HTERT RPE-1 (cell line): ENCODE results near the gene PDSS1.
"Not testable (repeated sequence)": the region's sequence is repeated elsewhere in the genome, so short reads cannot be mapped to it uniquely, and the experiment has no call there.

Source experiments
- in situ Hi-C: fragments of 300-500 bp; cut with MboI; formaldehyde crosslinking; loops from 4 replicates; pipeline ENCODE4 v1.14.3; 2020; ENCODE audit warnings: low sequenced_read_pairs

The PDSS1 gene, protein sequence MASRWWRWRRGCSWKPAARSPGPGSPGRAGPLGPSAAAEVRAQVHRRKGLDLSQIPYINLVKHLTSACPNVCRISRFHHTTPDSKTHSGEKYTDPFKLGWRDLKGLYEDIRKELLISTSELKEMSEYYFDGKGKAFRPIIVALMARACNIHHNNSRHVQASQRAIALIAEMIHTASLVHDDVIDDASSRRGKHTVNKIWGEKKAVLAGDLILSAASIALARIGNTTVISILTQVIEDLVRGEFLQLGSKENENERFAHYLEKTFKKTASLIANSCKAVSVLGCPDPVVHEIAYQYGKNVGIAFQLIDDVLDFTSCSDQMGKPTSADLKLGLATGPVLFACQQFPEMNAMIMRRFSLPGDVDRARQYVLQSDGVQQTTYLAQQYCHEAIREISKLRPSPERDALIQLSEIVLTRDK

DNA sequence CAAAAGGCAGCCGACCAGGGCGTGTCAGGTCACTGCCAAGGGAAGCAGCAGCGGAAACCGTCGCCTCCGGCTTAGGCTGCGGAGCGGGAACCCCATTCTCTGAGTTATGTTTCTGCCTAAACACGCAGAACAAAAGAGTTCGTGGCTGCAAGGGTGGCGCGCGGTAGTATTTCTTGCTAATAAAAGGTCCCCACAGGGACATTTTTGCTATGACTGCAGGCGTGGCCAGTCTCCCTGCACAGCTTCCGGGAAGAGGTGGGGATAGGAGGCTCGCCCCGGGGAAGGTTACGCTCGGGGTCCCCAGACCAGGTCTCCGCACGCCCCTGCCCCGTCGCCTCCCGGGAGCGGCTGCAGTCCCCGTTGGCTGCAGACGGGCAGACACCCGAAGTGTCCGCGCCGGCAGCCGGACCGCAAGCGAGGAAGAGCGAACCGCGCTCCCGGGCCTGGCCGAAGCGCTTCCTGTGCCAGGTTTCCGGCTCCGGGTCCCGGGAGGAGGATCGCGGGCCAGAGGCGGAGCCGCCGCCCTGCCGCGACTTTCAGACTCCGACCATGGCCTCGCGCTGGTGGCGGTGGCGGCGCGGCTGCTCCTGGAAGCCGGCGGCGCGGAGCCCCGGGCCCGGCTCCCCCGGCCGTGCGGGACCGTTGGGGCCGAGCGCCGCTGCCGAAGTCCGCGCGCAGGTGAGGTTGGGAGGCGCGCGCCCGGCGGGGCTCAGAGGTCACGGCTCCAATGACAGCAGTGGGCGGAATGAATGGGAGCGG is at the start of gene PDSS1:
TSS of gene PDSS1 (plus strand) at position 539 of the 759 bp plus-strand sequence. CDS start at position 550, 11 bp downstream.
- in situ Hi-C loops: no loop called here

DNA sequence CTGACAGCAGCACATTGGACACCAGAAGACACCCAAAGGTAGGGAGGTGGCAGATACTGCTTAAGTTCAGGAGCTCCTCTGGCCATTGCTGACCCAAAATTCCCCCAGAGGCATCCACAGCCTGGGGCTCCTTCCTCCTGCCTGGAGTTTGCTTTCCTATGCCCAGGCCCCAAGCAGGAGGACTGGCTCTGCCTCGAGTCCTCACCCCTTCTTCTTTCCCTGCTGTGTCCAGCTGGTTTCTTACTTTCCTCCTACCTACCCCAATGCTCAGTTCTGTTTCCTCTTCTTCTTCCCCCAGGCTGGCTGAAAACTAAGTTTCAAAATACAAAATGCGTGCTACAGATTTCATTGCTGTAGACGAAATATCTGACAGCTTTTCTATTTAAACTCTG is 49.3 kb upstream of the PDSS1 start:
- in situ Hi-C loops: not testable (repeated sequence)

DNA sequence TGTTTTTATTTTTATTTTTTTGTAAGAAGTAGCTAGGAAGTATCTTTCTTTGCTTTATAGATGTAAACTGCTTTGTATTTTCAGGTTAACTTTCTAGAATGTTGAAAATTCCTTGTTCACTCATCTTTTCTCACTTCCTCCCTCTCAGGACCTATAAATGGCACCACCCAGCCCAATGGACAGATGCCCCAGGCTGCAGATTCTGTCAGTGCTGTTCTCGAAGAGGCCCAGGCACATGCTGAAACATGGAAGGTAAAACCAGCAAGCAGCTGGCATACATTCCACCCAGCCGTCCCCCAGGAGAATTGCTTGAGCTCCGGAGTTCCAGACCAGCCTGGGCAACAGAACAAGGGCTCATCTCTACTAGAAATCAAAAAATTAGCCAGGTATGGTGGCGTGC is 47.1 kb upstream of the PDSS1 start:
- in situ Hi-C loops: no loop called here

DNA sequence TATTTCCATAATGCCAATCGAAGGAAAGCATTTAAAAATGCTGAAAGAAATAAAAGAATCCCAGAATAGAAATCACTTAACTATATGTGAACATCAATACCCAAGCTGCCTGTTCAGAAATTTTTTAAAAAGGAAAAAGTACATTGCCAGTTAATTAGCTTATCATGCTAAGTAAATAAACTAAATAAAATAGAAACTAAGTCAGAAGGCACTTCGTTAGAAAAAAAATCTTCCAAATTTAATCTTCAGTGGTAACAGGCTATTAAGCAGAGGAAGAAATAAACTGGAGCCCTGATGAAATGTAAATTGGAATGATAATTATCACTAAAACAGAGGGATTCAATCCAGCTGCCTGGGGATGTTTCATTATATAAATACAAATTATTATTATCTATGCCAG is 46.0 kb upstream of the PDSS1 start:
- in situ Hi-C loops: not testable (repeated sequence)

DNA sequence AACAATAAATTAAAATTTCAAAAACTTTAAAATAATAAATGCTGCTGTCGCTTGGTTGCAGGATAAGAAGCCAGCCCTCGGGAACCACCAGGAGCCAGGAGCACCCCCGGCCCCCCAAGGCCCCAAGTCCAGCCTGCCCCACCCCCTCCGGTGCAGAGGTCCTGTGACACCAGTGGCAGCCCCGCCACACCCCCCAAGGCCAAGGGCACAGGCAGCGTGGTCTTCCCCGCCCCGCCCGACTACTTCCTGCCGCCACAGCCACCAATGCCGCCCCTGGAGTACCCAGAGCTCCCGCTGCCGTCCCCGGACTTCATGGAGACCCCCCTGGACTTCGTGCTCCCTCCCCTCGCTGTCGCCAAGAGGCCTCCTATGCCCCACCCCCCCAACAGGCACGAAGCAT is 44.5 kb upstream of the PDSS1 start:
- in situ Hi-C loops: no loop called here

DNA sequence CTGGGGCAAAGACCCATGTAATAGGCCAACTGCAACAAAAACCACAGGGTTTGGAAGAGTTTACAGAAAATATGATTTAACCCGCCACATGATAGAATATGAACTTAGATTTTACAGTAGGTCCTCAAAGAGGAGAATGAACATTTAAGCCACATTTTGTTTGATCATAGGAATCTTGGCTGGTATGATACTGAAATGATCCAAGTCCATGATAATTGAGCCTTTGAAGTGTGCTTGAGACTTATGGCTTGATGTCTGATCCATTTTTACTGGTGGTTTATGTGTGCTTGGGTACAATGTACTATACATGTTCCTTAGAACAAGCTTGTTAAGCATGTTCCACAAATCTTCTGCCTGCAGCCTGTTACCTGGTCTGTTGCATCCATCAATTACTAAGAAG is 41.8 kb upstream of the PDSS1 start:
- in situ Hi-C loops: no loop called here

DNA sequence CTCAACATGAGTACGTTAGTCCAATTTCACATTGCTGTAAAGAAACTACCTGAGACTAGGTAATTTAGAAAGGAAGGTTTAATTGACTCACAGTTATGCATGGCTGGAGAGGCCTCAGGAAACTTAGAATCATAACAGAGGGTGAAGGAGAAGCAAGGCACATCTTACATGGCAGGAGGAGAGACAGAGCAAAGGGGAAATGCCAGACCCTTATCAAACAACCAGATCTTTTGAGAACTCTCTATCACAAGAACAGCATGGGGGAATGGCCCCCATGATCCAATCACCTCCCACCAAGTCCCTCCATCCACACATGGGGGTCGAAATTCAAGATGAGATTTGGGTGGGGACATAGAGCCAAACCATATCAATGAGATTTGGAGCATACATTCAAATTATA is 34.6 kb upstream of the PDSS1 start:
- in situ Hi-C loops: no loop called here

DNA sequence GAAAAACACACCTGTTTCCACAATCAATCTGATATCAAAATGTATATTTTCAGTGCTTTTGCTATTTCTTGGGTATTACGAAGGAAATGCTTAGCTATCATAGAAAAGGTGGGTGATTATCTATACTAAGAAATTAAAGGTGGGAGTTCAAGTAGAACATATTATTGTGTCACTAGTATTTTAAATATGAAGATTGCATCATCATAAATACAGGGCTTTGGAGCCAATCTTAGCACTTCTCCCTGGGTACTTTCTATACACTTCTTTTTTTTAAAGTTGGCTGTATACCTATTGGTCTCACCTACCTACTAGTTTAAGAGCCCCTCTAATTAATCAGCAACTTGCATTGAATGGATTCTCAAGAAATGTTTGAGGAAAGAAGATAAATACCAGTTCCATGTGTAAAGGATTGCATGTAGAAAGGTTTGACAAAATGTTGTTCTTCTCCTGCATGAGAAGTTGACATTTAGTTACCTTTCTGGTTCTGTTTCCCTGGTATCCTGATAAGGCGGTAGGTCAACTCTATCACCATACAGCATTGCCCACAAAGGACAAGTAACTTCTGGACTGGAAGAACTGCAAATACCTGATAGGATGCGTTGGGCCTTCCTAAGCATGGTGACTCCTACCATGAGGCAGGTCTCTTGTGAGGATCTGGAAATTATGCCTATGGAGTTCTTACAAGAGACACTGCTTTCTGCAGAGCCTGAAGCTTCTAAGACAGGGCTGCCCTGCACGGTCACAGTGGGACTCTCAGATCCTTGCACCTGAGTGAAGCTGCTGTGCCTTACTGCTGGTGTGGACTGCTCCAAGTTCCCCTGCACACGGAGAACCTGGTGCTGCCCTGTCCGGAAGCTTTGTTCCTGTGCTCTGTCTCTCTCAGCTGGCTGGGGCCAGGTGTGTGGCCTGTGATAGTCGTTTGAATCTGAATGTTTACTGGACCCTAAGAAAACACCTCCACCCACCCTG is 32.1 kb upstream of the PDSS1 start:
- in situ Hi-C loops: no loop called here

DNA sequence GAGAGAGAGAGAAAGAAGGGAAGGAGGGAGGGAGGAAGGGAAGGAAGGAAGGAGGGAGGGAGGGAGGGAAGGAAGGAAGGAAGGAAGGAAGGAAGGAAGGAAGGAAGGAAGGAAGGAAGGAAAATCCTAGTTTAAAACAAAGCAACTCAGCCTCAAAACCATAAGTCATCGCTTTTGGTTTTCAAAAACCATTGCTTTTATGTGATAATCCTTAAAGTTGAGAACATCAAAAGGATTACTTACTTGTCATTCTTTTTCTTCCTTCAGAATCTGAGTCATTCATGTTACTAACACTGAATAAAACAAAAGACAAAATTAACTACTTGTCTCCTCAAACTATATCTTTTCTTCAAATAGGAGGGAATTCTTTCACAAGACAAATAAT is 21.6 kb upstream of the PDSS1 start:
- in situ Hi-C loops: no loop called here

DNA sequence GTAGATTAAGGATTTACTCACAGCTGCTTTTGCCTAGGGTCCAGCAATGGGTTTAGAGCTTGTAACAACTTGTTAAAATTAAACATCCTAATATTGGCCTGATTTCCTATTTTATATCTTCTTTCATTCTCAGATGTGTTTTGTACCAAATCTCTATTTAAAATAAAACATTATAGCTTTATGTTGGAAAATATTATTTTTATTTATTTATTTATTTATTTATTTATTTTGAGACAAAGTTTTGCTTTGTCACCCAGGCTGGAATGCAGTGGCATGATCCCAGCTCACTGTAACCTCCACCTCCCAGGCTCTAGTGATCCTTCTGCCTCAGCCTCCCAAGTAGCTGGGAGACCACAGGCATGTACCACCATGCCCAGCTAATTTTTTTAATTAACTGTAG is 17.9 kb upstream of the PDSS1 start:
- in situ Hi-C loops: no loop called here

DNA sequence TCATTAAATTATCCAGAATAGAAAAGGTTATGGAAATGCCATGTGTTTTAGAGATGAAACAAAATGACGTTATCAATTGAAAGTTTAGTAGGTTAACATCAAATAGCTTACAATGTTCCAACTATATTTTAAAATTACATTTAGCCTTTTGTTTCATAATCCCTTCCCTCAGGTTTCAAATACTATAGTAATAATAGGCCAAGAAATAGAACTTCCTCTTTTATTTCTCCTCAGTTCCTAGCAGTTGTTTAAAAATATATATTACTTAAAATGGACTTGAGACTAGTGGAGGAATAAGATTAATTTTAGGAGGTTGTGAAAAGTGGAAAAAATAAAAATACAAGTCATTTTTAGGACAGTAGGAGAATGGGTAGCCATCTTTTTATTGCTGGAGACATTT is 16.4 kb upstream of the PDSS1 start:
- in situ Hi-C loops: no loop called here

DNA sequence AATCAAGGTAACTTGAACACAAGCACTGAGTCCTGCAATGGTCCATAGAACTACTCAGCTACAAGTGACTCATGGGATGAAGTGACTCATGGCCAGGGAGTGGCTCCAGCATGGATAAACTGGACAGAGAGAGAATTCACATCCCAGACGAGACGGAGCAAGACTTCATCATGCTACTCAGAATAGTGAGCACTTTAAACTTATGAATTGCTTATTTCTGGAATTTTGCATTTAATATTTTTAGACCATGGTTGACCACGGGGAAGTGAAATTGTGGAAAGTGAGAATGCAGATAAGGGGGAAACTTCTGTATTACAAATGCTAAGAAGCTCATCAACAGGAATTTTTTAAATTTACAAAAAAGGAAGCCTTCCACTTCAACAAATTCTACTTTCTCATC is 15.5 kb upstream of the PDSS1 start:
- in situ Hi-C loops: not testable (repeated sequence)

DNA sequence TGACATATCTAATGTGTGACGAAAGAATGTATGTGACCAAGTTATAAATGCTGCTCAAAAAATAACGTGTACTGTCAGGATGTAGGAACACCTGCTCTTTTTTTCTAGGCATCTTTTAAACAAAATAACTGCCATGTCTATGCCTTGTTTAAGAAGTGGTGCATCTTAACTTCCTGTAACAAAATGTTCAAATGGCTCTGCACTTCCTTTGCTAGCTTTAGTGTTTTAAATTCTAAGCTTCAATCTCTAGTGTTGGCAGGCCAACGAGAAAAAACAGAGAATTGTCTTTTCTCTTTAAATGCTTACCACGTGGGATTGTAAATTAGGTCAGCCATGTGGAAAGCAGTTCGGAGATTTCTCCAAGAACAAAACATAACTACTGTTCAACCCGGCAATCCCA is 14.6 kb upstream of the PDSS1 start:
- in situ Hi-C loops: no loop called here

DNA sequence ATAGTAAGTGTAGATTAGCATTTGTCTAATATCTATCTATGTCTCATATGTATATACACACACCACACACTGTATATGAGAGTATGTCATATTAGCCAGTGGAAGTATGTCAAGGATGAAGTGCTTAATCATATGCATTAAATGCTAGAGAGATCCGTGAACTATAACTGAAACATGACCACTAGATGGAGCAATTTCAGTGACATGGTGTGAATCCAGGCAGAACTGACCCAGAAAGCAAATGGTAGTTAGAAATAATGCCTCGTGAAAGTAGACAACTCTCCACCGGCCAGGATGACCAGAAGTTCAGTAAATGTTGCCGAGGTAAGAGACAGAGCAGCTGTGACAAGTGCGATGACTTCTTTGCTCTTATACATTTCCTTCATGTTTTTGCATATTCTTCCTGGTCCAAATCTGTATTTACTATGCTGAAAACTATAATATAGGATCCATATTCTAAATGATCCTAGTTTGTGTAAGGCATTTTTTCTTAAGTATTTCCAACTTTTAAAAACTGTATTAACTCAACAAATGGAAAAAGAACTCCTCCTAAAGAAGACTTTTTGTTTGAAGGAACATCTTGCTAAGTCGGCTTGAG is 12.7 kb upstream of the PDSS1 start:
- in situ Hi-C loops: not testable (repeated sequence)

DNA sequence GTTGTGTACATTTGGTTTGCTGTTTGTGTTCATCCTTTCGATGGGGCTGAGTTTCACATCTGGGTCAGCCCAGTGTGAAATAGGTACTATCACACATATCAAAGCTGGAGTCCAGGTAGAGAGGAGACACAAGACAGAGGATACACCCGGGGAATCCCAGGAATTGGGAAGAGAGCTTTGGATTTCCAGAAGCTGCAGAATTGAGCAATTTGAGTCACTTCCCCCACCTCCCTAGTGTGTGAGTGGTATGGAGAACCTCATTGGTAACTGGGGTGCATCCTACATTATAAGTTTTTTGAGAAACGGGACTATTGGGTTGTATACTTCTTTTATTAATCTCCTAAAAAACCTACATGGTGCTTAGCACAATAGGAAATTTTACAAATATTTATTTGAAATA is 12.1 kb upstream of the PDSS1 start:
- in situ Hi-C loops: no loop called here

DNA sequence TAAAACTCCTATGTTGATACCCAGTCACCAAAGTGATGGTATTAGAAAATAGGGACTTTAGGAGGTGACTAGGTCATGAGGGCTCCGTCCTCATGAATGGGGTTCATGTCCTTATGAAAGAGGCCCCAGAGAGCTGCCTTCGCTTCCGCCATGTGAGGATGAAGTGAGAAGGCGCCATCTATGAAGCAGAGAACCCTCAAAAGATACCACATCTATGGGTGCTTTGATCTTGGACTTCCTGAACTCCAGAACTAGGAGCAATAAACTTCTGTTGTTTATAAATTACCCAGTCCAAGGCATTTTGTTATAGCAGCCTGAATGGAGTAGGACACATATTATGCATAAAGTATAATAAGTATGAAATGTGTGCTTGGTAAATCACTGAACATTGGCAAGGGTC is 8.1 kb upstream of the PDSS1 start:
- in situ Hi-C loops: no loop called here

DNA sequence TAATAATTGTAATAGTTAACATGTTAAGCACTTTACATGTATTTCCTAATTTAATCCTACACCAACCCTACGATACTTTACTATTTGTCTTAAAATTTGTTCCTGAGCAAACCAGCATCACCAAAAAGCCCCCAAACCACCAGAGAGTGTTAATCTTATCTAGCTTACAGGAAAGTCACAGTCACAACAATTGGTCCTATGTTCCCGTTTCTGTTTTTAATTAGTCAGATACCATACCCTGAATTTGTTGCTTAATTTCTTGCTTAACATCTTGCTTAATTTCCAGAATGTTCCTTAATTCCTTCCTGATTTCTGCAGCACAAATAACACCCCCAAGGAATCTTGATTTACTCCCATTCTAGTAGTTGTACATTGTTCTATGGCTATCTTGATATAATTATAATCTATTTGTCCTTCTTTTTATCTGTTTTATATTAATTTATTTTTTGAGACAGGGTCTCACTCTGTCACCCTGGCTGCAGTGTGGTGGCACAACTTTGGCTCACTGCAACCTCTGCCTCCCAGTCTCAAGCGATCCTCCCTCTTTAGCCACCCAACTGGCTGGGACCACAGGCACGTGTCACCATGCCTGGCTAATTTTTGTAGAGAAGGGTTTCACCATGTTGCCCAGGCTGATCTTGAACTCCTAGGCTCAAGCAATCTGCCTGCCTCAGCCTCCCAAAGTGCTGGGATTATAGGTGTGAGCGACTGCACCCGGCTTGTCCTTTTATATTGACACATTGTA is 6.6 kb upstream of the PDSS1 start:
- in situ Hi-C loops: no loop called here

DNA sequence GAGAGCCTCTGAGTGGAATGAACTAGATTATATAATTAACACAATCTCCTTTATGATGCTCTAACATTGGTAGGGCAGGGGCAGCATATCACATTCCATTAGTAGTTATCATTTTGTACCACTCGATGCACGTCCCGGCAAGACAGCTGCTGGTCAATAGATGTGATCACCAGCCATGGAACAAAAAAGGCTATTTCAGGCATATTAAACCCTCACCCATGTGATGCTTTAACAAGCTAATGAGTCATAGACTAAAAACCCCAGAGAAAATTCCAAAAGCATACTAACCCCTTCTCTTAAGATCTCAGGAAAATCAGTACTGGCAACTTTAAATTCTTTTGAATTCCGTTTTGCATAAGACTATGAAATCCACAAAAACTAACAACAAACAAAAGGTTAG is 3.0 kb upstream of the PDSS1 start:
- in situ Hi-C loops: not testable (repeated sequence)

DNA sequence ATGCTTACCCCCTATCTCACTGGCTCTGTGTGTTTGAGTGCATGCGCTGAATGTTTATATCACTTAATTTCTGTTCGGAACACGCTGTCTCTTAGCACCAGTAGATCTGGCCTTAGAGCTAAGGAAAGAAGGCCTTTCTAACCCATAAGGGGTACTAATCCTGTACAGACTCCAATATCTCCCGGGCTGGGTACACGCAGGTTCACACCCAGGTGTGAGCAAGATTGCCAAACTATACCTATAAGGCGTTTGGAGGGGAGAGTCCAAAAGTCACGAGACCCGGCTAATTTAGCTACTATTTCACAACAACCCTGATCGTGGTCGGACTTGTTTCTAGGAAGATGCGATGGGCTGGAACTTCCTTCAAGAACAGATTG is 727 bp upstream of the PDSS1 start:
- in situ Hi-C loops: no loop called here

DNA sequence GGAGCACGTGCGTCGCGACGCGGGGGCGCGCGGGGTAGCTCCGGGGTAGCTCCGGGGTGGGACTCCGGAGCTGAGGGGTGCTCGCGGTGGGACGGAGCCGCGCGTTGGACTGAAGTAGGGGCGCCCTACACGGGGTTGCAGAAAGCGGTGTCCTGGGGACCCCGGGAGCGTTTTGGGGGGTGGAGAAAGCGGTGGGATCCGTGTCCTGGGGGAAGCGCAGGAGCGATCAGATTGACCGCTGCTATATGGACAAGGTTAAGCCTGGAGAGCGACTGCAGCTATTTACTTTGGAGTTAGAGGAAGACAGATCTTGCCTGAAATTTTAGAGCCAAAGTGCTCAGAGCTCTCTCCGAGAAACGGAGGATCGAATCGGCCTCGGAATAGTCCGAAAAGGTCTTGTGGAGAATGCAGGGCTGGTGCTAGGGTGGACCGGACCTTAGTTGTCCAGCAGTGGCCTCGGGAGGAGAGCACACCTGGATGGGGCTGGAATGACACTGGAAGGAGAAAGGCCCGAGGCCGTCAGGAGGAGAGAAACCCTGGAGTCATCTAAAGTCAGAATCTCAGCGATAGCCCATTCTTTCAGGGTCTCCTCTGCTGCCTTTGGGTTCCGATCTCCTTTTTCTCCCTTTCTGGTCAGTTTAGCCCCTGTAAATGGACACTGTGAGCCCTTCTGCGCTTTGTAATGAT is 564 bp downstream of the PDSS1 start:
- in situ Hi-C loops: no loop called here
